ENCODE data around the gene HMGXB3.
"Not testable (repeated sequence)": the region's sequence is repeated elsewhere in the genome, so short reads cannot be mapped to it uniquely, and the experiment has no call there.

The HMGXB3 gene

GRCh38 chr5:150068961-150069645 is 68.6 kb downstream of the HMGXB3 start:
- DNase-seq: no peak

GRCh38 chr5:150069672-150070627 is 69.4 kb downstream of the HMGXB3 start:
- no peak for DNase-seq

GRCh38 chr5:150070821-150071220 is 70.3 kb downstream of the HMGXB3 start:
- no peak for DNase-seq

- no peak for DNase-seq
These were observed 72.6 kb downstream of the HMGXB3 start for GRCh38 chr5:150073086-150073625.

- no peak for DNase-seq
These were observed 73.1 kb downstream of the HMGXB3 start for GRCh38 chr5:150073677-150074076.

GRCh38 chr5:150075233-150075632 is 74.7 kb downstream of the HMGXB3 start:
- no peak for DNase-seq

GRCh38 chr5:150075806-150076205 is 75.3 kb downstream of the HMGXB3 start:
- no peak for DNase-seq

GRCh38 chr5:150077060-150077459 is 76.5 kb downstream of the HMGXB3 start:
- no peak for DNase-seq

- DNase-seq: no peak
These were observed 77.7 kb downstream of the HMGXB3 start for GRCh38 chr5:150077996-150078801.

GRCh38 chr5:150078802-150079689 is 78.5 kb downstream of the HMGXB3 start:
- DNase-seq: no peak

GRCh38 chr5:150079909-150080461 is 79.4 kb downstream of the HMGXB3 start:
- DNase-seq: no peak

- no peak for DNase-seq
These were observed 80.3 kb downstream of the HMGXB3 start for GRCh38 chr5:150080696-150081435.

GRCh38 chr5:150081541-150082283 is 81.2 kb downstream of the HMGXB3 start:
- no peak for DNase-seq

GRCh38 chr5:150082374-150082773 is 81.8 kb downstream of the HMGXB3 start:
- DNase-seq: no peak

- no peak for DNase-seq
These were observed 82.3 kb downstream of the HMGXB3 start for GRCh38 chr5:150082889-150083288.

GRCh38 chr5:150084754-150085153 is 84.2 kb downstream of the HMGXB3 start:
- not testable (repeated sequence) for DNase-seq

GRCh38 chr5:150085191-150085912 is 84.8 kb downstream of the HMGXB3 start:
- DNase-seq: no peak

- DNase-seq: no peak
These were observed 85.6 kb downstream of the HMGXB3 start, which contains the start of gene CSF1R for GRCh38 chr5:150085950-150086715. TSS of gene CSF1R (minus strand) at chr5:150086554. CDS start at chr5:150086427, 127 bp downstream.

All from NCI-H526 treated with DMSO at 0.1 percent for 48 hours (cell line).